GM18867 (cell line): ENCODE data around the gene HIRIP3.
A peak's percentile ranks its signal among the peaks of the same experiment; 100 is the strongest.

Experiments used
- ATAC-seq: cut with Tn5 transposase; IDR thresholded peaks from one replicate; pipeline ENCODE4 v1.9.1; 2021; ENCODE audit warnings: mild to moderate bottlenecking, moderate library complexity; ENCODE audit not compliant: unreplicated experiment

HIRIP3 gene

GRCh38 chr16:29984137-29984763 lies 11.2 kb downstream of the HIRIP3 start:
- ATAC-seq: no peak

GRCh38 chr16:29983420-29984136 lies 11.8 kb downstream of the HIRIP3 start:
- ATAC-seq: no peak

- no peak for ATAC-seq
Observed at GRCh38 chr16:29982560-29983419, 12.6 kb downstream of the HIRIP3 start.

GRCh38 chr16:29978564-29979270 lies 16.7 kb downstream of the HIRIP3 start:
- ATAC-seq: no peak

- ATAC-seq: no peak
Observed at GRCh38 chr16:29978081-29978480, 17.3 kb downstream of the HIRIP3 start.

GRCh38 chr16:29977063-29977825 lies 18.2 kb downstream of the HIRIP3 start:
- ATAC-seq: no peak

- ATAC-seq: no peak
Observed at GRCh38 chr16:29975811-29976511, 19.5 kb downstream of the HIRIP3 start.

- no peak for ATAC-seq
Observed at GRCh38 chr16:29975134-29975538, 20.3 kb downstream of the HIRIP3 start.

GRCh38 chr16:29974291-29975133 lies 20.9 kb downstream of the HIRIP3 start:
- no peak for ATAC-seq

GRCh38 chr16:29973384-29974246 lies 21.8 kb downstream of the HIRIP3 start, which contains the start of gene TAOK2:
Gene TAOK2, plus strand, starts transcription at chr16:29973868. Its CDS starts 3,905 bp downstream, at chr16:29977773.
- peak; percentile 94 for ATAC-seq

- ATAC-seq: no peak
Observed at GRCh38 chr16:29972992-29973383, 22.4 kb downstream of the HIRIP3 start.

GRCh38 chr16:29972500-29972899 lies 22.9 kb downstream of the HIRIP3 start:
- ATAC-seq: no peak

- ATAC-seq: no peak
Observed at GRCh38 chr16:29971304-29971703, 24.1 kb downstream of the HIRIP3 start.

GRCh38 chr16:29968205-29968604 lies 27.2 kb downstream of the HIRIP3 start:
- no peak for ATAC-seq

- no peak for ATAC-seq
Observed at GRCh38 chr16:29963021-29963743, 32.2 kb downstream of the HIRIP3 start.

GRCh38 chr16:29962344-29962994 lies 32.9 kb downstream of the HIRIP3 start:
- no peak for ATAC-seq
